ENCODE measurements around the gene TTC27. TPM values are rescaled to one million over a fixed set of nuclear protein-coding genes. Genes with fewer than 3 reads are reported as not detected.

The TTC27 gene
- total RNA-seq, 1 donor from 2014 or later, result 10.3 TPM

GRCh38 chr2:32739664-32740063 is 111.8 kb downstream of the TTC27 start:
- no peaks in the 10 kb centered on the region for H3K36me3 ChIP-seq
- DNase-seq, result no peak
- intact Hi-C loops (cut with DNase I), result no loop called here
- no peak for ATAC-seq
- H3K27me3 ChIP-seq, result no peaks in the 10 kb centered on the region
- H3K9me3 ChIP-seq, result no peaks in the 10 kb centered on the region
- TF ChIP-seq, protein P1, sequence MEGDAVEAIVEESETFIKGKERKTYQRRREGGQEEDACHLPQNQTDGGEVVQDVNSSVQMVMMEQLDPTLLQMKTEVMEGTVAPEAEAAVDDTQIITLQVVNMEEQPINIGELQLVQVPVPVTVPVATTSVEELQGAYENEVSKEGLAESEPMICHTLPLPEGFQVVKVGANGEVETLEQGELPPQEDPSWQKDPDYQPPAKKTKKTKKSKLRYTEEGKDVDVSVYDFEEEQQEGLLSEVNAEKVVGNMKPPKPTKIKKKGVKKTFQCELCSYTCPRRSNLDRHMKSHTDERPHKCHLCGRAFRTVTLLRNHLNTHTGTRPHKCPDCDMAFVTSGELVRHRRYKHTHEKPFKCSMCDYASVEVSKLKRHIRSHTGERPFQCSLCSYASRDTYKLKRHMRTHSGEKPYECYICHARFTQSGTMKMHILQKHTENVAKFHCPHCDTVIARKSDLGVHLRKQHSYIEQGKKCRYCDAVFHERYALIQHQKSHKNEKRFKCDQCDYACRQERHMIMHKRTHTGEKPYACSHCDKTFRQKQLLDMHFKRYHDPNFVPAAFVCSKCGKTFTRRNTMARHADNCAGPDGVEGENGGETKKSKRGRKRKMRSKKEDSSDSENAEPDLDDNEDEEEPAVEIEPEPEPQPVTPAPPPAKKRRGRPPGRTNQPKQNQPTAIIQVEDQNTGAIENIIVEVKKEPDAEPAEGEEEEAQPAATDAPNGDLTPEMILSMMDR (IDR thresholded peaks at IDR 0.05), result no peak
- no peaks in the 10 kb centered on the region for H3K4me1 ChIP-seq
- H3K4me3 ChIP-seq, result no peak overlapping the region
- H3K27ac ChIP-seq, result no peak overlapping the region

GRCh38 chr2:32741575-32741974 is 113.7 kb downstream of the TTC27 start:
- TF ChIP-seq, protein P1 (IDR thresholded peaks at IDR 0.05), result no peak
- no peaks in the 10 kb centered on the region for H3K36me3 ChIP-seq
- no peak for ATAC-seq
- H3K4me3 ChIP-seq, result no peak overlapping the region
- no peaks in the 10 kb centered on the region for H3K9me3 ChIP-seq
- H3K27me3 ChIP-seq, result no peaks in the 10 kb centered on the region
- H3K27ac ChIP-seq, result no peak overlapping the region
- H3K4me1 ChIP-seq, result no peaks in the 10 kb centered on the region
- intact Hi-C loops (cut with DNase I), result no loop called here
- DNase-seq, result no peak

- ATAC-seq (peak; percentile 43), DNase-seq (no peak)
- Histone ChIP-seq H3K4me1 (no peaks in the 10 kb centered on the region), H3K27me3 (no peaks in the 10 kb centered on the region), H3K27ac (no peak overlapping the region), H3K4me3 (no peak overlapping the region), H3K36me3 (no peaks in the 10 kb centered on the region), H3K9me3 (no peaks in the 10 kb centered on the region)
- TF ChIP-seq, protein P1 (IDR thresholded peaks at IDR 0.05), result no peak
- intact Hi-C loops (cut with DNase I), result no loop called here
These were observed 114.5 kb downstream of the TTC27 start for GRCh38 chr2:32742376-32742775.

DNA sequence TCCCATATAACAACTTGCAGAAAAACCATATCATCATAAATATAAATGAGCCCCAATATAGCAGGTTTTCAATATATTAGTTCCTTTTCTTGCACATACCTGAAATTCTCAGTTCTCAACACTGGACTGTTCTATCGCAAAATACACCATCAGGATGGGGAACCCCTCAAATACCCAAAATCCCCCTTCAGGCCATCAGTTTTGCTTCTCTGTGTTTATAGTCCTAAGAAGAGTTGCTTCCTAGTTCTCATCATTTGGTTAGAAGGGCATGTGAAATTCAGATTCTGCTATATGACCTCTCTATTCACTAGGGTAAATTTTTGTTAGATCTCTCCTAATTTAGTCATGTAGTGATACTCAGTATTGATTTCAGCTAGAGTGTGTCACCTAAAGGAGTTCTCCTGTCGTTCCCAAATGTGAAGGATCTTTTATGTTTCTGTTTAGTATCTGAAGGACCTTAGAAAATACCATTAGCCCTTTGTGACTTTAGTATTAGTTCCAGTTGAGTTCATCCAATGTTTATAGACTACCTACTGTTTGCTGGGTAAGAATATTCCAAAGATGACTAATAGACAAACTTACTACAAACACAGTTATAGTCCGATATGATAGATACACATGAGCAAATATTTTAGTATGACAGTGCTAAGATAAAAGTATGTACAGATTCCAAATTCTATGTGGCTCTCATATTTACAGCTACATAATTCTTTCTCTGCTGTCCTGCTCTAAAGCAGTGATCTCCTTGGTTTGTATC is 115.8 kb downstream of the TTC27 start:
- intact Hi-C loops (cut with DNase I), result no loop called here
- TF ChIP-seq, protein P1 (IDR thresholded peaks at IDR 0.05), result no peak
- H3K36me3 ChIP-seq, result no peaks in the 10 kb centered on the region
- no peak overlapping the region for H3K27ac ChIP-seq
- ATAC-seq, result no peak
- H3K4me3 ChIP-seq, result no peak overlapping the region
- no peak for DNase-seq
- H3K9me3 ChIP-seq, result no peaks in the 10 kb centered on the region
- no peaks in the 10 kb centered on the region for H3K27me3 ChIP-seq
- H3K4me1 ChIP-seq, result no peaks in the 10 kb centered on the region

DNA sequence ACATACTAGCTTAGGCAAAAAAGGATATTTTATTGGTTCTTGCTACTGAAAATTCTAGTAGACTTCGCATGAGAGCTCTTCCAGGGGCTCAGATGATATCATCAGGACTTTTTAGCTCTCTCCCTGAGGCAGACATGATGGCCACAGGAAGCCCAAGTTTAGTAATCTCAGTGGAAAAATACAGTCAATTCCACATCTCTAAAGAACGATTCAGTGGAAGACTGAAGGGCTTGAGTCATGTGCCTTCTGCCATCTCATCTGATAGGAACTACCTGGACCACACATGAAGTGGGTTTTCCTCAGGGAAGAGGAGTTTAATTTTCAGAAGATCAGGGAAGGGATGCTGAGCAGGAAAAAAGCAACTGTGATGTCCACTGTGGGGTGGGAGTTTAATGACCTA is 117.3 kb downstream of the TTC27 start:
- H3K27ac ChIP-seq, result no peak overlapping the region
- H3K4me1 ChIP-seq, result no peaks in the 10 kb centered on the region
- DNase-seq, result no peak
- intact Hi-C loops (cut with DNase I), result no loop called here
- no peaks in the 10 kb centered on the region for H3K27me3 ChIP-seq
- ATAC-seq, result no peak
- TF ChIP-seq, protein P1 (IDR thresholded peaks at IDR 0.05), result no peak
- H3K9me3 ChIP-seq, result no peaks in the 10 kb centered on the region
- H3K4me3 ChIP-seq, result no peak overlapping the region
- no peaks in the 10 kb centered on the region for H3K36me3 ChIP-seq
